Frontal cortex (tissue), 4 donors: Measurements from ENCODE around the gene SEMA5A. TPM values are rescaled to one million over a fixed set of nuclear protein-coding genes. Genes with fewer than 3 reads are reported as not detected.
A peak's percentile ranks its signal among the peaks of the same experiment; 100 is the strongest.

Experiments used
- DNase-seq, 2 donors: peaks; one replicate each; pipeline ENCODE4 v3.0.0; 2012; ENCODE audit warnings: low spot score in 2 of 2
- FAIRE-seq: peaks from 2 replicates; lab custom pipeline; 2012; peaks lifted over from hg19 to GRCh38; lab: Jason Lieb, UNC
- total RNA-seq: library from RNA; depleted of rRNA; stranded (reverse); fragments of >200 nt; gene quantifications from one replicate; pipeline ENCODE4 v1.2.3, GENCODE V29; 2014
- donor health status: control.
- donor health status: control.
- donor health status: control.

SEMA5A gene
- total RNA-seq, 1 donor from 2014 or later, result 9.0 TPM

DNA sequence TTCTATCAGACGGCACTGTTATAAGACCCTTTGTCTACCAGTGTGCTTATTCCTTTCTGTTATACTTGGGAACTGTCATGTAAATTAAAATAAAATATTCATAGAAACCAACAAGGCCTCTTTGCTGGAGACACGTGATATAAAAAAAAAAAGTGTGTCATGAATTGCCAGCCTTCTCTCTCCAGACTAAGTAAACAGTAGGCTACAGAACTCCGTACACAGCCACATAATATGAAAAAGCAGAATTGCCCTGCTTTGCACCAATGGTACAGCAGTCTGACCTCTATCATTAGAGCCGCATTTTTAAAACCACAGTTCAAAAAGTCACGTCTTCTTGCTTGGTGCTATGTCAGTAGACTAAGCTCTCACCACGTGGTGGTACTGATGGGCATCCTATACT is 231.3 kb downstream of the SEMA5A start:
- FAIRE-seq (no peak), DNase-seq (no peak)

DNA sequence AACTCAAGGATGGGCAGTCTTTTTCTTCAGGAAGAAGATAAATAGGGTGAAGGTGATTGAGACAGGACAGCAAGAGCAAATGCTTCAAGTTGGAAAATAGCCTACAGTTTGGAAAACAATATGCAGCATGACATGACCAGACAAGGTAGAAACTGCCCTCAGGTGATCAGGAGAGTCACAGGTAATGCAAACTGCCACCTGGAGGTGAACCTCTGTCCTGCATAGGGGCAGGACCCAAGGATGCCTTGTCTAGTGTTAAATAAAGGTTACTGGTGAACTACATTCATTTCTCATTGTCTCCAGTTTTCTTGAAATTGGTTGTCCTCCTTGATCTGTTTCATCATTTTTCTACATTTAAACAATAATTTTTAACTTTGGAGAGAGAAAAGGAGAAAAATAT is 232.1 kb downstream of the SEMA5A start:
- DNase-seq, result no peak
- FAIRE-seq, result no peak

GRCh38 chr5:9307150-9307549 is 238.7 kb downstream of the SEMA5A start:
- DNase-seq (no peak), FAIRE-seq (no peak)

- FAIRE-seq, result no peak
- DNase-seq, result no peak
Observed at GRCh38 chr5:9302218-9302617, 243.7 kb downstream of the SEMA5A start.

DNA sequence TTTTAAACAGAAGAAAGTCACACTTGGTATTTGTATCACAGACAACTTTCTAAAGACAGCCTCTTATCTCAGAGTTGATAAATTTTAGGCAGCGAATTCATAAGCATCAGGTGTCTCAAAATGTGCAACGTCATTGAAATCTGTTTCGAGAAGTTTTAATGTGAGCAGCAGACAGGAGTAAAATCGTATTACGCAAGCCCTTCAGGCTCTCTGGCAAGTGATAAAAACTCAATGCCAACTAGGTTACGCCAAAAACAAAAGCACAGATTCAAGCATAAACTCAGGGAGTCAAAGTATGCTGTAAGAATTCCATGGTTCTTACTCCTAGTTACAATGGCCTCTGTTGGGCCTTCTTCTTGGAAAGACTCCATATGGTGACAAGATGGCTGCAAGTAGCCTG is 244.7 kb downstream of the SEMA5A start:
- no peak for DNase-seq
- no peak for FAIRE-seq

DNA sequence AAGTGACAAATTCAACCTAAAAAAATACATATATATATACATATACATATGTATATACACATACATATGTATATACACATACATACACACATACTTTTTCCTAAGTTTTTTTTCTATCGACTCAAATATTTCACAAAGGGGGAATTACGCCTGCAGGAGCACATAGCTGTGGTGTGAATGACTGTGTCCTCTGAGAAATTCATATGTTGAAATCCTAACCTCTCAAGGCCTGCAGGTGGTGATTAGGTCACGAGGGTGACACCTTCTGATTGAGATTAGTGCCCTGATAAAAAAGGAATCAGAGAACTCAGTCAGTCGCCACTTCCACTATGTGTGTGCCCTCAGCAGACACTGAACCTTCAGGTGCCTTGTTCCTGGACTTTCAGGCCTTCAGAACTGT is 248.7 kb downstream of the SEMA5A start:
- DNase-seq, result no peak
- no peak for FAIRE-seq

DNA sequence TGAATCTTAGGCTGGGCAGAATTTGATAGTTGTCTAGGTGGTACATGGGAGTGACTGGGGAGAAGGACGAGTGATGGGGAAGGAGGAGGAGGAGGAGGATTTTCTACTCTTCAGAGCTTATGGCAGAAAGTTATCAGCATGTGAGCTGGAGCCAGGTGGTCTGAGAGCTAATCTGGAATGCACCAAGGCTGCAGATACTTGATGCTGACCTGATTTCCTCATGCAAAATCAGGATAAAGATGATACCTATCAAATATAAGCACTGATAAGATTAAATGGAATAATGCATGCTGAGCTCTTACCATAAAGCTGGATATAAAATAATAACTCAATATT is 250.4 kb downstream of the SEMA5A start:
- DNase-seq (no peak), FAIRE-seq (no peak)

- DNase-seq (no peak), FAIRE-seq (no peak)
Observed at GRCh38 chr5:9294793-9295465, 250.9 kb downstream of the SEMA5A start.

- DNase-seq, result peak in 1 of 2 donors; percentile 17
Observed at GRCh38 chr5:9288234-9288633, 257.6 kb downstream of the SEMA5A start.

GRCh38 chr5:9284781-9285307 is 261.0 kb downstream of the SEMA5A start:
- DNase-seq, result no peak
- FAIRE-seq, result no peak

More at GRCh38 chr5:9288234-9288633, 257.6 kb downstream of the SEMA5A start:
- no peak for FAIRE-seq

GRCh38 chr5:9284272-9284671 is 261.6 kb downstream of the SEMA5A start:
- no peak for DNase-seq
- FAIRE-seq, result no peak

- DNase-seq (no peak), FAIRE-seq (no peak)
Observed at GRCh38 chr5:9283473-9283872, 262.4 kb downstream of the SEMA5A start.

- FAIRE-seq (no peak), DNase-seq (no peak)
Observed at GRCh38 chr5:9283021-9283420, 262.9 kb downstream of the SEMA5A start.

GRCh38 chr5:9282211-9282610 is 263.7 kb downstream of the SEMA5A start:
- DNase-seq, result no peak
- no peak for FAIRE-seq

- no peak for DNase-seq
- no peak for FAIRE-seq
Observed at GRCh38 chr5:9279774-9280173, 266.1 kb downstream of the SEMA5A start.

DNA sequence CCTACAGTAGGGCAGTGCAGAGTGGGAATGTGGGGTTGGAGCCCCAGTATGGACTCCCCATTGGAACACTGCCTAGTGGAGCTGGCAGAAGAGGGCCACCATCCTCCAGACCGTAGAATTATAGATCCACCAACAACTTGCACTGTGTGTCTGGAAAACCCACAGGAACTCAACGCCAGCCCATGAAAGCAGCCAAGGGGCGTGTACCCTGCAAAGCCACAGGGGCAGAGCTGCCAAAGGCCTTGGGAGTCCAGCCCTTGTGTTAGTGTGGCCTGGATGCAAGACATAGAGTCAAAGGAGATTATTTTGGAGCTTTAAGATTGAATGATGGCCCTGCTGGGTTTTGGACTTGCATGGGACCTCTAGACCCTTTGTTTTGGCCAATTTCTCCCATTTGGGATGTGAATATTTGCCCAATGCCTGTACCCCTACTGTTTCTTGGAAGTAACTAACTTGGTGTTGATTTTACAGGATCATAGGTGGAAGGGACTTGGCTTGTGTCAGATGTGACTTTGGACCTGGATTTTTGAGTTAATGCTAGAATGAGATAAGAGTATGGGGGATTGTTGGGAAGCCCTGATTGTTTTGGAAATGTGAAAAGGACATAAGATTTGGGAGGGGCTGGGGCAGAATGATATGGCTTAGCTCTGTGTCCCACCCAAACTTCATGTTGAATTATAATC is 266.8 kb downstream of the SEMA5A start:
- FAIRE-seq (no peak), DNase-seq (no peak)

DNA sequence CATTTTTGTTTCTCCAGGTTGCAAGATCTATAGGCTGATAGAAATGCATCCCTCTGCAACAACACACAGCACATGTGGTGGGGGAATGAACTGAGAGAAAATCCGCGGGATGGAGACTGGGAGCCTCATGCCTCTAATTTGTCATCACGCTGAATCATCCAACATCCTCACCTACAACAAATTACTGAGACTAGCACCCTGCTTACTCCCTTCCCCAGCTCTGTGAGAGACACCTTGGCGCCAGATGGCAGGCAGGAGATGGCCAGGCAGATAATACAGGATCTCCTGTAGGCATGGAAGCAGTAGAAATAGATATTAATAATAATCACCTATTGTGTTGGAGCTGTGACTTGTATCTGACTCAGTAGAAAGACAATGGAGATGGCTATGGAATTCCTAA is 276.9 kb downstream of the SEMA5A start:
- FAIRE-seq, result no peak
- no peak for DNase-seq

DNA sequence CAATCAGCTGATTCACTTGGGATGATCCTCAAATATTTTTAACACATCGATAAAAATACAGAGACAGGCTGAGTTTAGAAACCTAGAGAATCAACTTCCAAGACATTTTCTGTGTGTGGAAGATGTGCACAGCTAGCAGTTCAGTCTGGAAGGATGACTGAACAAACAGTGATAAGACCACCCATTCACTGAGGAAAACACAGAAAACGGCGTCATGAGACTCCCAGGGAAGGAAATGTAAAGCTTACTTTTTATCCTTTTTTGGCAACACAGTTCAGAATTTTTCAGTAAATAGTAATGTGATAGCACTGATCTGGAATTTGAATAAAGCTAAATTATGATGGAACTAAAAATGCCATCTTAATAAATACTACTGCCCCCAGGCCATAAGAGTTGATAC is 277.6 kb downstream of the SEMA5A start:
- FAIRE-seq (no peak), DNase-seq (no peak)

DNA sequence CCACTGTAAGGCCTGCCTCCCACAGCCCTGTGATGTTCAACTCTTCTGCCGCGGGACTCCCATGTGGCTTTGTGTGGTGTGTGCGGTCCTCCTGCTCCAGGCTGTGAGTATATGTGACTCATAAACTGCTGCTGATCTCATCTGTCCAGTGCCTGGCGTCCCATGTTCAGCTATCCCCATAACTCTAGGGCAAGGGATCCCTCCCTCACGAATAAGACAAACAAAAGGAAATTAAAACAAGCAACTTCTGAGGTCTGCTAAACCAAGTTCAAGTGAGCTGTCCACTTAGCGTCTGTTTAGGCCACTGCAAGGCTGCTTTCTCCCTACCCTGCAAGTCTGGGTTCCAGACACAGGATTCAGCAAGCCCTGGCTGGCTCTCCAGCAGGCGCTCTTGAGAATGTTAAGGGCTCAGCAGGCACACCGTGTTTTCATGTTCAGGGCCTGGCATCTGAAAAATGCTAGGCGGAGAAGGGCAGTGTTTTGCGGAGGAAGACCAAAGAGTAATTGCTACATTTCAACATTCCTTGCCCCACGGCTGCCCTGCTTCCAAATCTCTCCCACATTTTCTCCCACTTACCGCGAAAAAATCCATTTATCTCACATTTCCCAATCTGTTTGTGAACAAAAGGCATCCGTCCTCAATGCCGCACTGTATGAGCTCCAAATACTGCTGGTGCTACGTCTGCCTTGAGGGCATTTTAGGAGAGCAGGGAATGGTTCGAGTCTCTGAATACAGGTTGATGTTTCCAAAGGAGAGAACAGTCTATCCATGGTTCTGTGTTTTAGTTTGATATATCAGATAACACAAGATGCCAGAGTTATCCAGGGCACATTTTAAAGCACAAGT is 280.2 kb downstream of the SEMA5A start:
- FAIRE-seq (no peak), DNase-seq (peak in 1 of 2 donors; percentile 10)

DNA sequence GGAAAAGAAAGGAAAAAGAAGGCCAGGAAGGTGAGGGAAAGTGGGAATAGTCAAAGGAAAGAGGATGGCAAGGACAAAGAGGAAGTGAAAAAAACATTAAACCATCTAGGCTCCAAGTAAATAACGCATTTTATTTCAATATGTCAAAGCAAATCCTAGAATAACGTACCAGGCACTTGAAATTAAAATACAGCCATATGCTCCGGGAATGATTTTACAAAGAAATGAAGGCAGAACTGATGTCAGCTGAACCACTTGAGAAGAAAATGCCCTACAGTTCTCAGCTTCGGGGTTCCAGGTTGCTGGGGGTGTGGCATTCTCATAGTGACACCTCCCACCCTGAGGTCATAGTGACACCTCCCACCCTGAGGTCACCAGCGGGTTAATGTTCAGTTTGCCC is 281.6 kb downstream of the SEMA5A start:
- DNase-seq (no peak), FAIRE-seq (no peak)

DNA sequence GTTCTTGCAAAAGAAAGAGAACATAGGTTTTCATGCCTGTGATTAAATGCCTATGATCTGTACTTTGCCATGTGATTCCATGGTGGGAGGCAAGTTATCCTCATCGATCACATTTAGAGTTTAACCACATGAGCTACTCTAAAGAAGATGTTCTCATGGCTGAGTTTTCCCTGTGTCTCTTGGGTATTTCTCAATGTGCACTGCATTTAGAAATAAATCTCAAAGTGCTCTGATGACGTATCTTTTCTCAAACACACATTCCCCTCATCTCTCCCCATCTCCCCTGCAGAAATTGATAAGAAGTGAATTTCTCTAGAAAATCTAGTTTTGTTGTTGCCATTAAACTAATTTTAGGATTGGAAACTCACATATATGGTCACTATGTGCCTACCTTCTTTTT is 282.2 kb downstream of the SEMA5A start:
- DNase-seq (no peak), FAIRE-seq (no peak)
